Coronary artery (tissue), 2 donors: ENCODE results near the gene EHMT1.
"Not testable (repeated sequence)": the region's sequence is repeated elsewhere in the genome, so short reads cannot be mapped to it uniquely, and the experiment has no call there.

Experiments
- DNase-seq: peaks from one replicate; pipeline ENCODE4 v3.0.0-alpha.2; 2017; ENCODE audit warnings: low spot score
- H3K27ac ChIP-seq, 2 donors: fragments of 200-600 bp; sonication (generic); one replicate each; pipeline ENCODE4 v1.5.1; 2016 to 2019
- H3K4me3 ChIP-seq: fragments of 200-600 bp; sonication (generic); 2 replicates; pipeline ENCODE4 v1.5.1; 2016; ENCODE audit warnings: mild to moderate bottlenecking, moderate library complexity
- CTCF ChIP-seq: fragments of 200-600 bp; sonication (generic); IDR thresholded peaks from one replicate; pipeline ENCODE4 v1.5.1; 2019; ENCODE audit warnings: antibody characterized with exemption

EHMT1 gene

DNA sequence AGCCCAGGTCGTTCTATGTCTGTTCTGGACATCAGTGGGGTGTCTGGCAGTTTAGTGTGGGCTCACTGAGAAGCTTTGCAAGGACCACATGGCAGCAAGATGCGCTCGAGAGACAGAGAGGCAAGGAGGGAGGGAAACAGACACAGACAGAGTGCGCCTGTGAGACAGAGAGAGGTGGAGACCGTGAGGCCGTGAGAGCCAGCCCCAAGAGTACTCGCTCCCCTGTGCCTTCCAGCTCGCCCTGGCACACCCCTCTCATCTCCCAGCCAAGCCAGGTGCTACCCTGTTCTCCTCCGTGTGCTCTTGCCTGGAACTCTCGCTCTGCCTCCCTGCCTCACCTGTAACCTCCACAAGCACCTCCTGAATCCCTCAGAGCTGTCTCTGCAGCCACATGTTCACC, 106.8 kb downstream of the EHMT1 start:
- Histone ChIP-seq H3K4me3 (no peak overlapping the region), H3K27ac (no peak overlapping the region)
- no peak for DNase-seq
- TF ChIP-seq CTCF = no peak

GRCh38 chr9:137726336-137726735, 107.5 kb downstream of the EHMT1 start:
- H3K4me3 ChIP-seq, DNase-seq, H3K27ac ChIP-seq: not testable (repeated sequence)

- no peak for DNase-seq
- Histone ChIP-seq H3K4me3 (no peak overlapping the region), H3K27ac (no peak overlapping the region)
- no peak for TF ChIP-seq CTCF
Measured at GRCh38 chr9:137726764-137727163, 108.0 kb downstream of the EHMT1 start.

- TF ChIP-seq CTCF = no peak
- H3K4me3 ChIP-seq = no peak overlapping the region
- no peak for DNase-seq
- no peak overlapping the region for H3K27ac ChIP-seq
Measured at GRCh38 chr9:137727716-137728115, 108.9 kb downstream of the EHMT1 start.

- no peak overlapping the region for H3K4me3 ChIP-seq
- DNase-seq = no peak
- TF ChIP-seq CTCF = no peak
- H3K27ac ChIP-seq = no peak overlapping the region
Measured at GRCh38 chr9:137728444-137729311, 109.9 kb downstream of the EHMT1 start.

DNA sequence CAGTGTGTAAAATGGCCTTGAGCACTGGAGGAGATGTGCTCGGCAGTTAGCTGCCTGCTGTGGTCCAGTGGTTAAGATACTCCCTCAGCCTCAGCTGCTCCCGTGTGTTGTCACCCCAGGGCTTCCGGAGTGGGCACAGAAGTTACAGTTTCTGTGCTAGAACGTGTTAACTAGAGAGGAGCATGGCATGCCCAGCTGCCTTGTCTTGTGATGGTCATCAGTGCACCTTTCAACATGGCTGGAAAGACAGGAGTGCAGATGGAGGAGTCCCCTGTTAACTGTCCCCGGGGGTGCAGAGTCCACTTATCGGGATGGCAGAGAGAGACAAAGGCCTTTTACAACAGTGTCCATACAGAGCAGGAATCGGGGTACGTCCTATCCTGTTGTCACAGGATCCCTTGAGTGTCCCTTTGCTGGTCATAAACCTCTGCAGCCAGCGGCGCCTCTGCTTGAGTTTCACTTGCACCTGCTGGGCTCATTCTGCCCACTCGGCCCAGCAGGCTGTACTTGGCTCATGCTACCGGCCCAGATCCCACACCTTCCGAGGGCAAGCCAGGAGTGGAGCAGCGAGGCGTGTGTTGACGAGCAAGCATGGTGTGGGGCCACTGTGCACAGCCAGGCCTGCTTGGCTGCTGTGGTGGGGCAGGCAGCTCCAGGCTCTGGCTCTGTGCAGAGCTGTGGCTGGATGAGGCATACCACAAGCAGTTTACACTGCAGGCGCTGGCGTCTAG, 112.6 kb downstream of the EHMT1 start:
- DNase-seq = no peak
- Histone ChIP-seq H3K4me3 (no peak overlapping the region), H3K27ac (no peak overlapping the region)
- no peak for TF ChIP-seq CTCF

GRCh38 chr9:137731947-137732813, 113.4 kb downstream of the EHMT1 start:
- no peak for DNase-seq
- no peak overlapping the region for H3K4me3 ChIP-seq
- no peak overlapping the region for H3K27ac ChIP-seq
- TF ChIP-seq CTCF = no peak
